ENCODE measurements around the gene SSX2IP. TPM values are rescaled to one million over a fixed set of nuclear protein-coding genes. Genes with fewer than 3 reads are reported as not detected.
A peak's percentile ranks its signal among the peaks of the same experiment; 100 is the strongest.

SSX2IP gene
- total RNA-seq, 1 experiment from 2014 or later, result 20.8 TPM

DNA sequence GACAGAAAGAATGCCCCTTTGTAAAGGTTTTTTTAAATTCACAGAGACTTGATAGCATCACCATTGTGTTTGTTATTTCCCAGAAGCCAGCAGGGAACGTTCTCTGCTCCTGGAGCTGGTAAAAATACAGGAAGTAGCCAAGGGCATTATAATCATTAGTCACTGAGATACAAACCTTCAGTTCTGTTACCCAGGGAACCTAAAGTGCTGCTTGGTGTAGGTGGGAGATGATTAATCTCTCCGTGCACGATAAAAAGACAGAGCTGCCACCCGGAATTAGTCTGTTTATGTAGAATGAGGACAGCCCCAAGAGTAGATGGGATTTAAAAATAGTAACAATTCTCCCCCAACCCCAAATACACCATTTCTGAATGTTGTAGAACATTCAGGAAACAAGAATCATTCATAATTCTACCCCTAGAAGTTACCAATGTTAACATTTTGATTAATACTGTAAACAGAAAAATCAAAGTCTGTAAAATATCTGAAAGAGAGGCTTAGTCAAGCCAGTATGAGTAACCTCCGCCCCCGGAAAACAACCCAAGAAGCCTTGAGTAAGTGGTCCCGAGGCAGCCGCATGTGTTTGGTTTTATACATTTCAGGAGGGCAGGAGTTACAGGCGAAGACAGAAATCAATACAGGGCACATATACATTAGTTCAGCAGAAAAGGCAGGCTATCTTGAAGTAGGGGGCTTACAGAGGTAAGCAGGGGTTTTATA is 70.7 kb downstream of the SSX2IP start:
- Mint-ChIP-seq H3K27ac (no peak overlapping the region), H3K9me3 (peaks cover 7% of the 10 kb centered on the region), H3K27me3 (ENCODE audit: low read depth) (peaks cover 2% of the 10 kb centered on the region; the same call in 1 of the 2 replicates), H3K36me3 (peaks cover 5% of the 10 kb centered on the region), H3K4me3 (peak overlapping the region; percentile 40), H3K4me1 (peaks cover 21% of the 10 kb centered on the region)
- no peak for DNase-seq (ENCODE audit: low spot score)
- ChIA-PET POLR2A (no interaction called here), CTCF (interaction anchor here (0.8 to 2.5 kb wide), 12 partner anchors 12 to 329 kb away, joined by 3 to 15 read pairs (median 3); partner anchors contain the start of genes GNG5 and SPATA1)
- no peak for ATAC-seq
- TF ChIP-seq, protein P1, sequence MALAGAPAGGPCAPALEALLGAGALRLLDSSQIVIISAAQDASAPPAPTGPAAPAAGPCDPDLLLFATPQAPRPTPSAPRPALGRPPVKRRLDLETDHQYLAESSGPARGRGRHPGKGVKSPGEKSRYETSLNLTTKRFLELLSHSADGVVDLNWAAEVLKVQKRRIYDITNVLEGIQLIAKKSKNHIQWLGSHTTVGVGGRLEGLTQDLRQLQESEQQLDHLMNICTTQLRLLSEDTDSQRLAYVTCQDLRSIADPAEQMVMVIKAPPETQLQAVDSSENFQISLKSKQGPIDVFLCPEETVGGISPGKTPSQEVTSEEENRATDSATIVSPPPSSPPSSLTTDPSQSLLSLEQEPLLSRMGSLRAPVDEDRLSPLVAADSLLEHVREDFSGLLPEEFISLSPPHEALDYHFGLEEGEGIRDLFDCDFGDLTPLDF (CRISPR knock-in tag; IDR thresholded peaks at IDR 0.05), result no peak
- TF ChIP-seq ETV6 (CRISPR knock-in tag; IDR thresholded peaks at IDR 0.05), result no peak
- TF ChIP-seq, protein P2, sequence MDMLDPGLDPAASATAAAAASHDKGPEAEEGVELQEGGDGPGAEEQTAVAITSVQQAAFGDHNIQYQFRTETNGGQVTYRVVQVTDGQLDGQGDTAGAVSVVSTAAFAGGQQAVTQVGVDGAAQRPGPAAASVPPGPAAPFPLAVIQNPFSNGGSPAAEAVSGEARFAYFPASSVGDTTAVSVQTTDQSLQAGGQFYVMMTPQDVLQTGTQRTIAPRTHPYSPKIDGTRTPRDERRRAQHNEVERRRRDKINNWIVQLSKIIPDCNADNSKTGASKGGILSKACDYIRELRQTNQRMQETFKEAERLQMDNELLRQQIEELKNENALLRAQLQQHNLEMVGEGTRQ (CRISPR knock-in tag; IDR thresholded peaks at IDR 0.05), result no peak
- TF ChIP-seq ATF1 (CRISPR knock-in tag; IDR thresholded peaks at IDR 0.05), result no peak
- TF ChIP-seq, protein P3, sequence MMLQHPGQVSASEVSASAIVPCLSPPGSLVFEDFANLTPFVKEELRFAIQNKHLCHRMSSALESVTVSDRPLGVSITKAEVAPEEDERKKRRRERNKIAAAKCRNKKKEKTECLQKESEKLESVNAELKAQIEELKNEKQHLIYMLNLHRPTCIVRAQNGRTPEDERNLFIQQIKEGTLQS (CRISPR knock-in tag; conservative IDR thresholded peaks at IDR 0.05), result no peak
- TF ChIP-seq, protein P4, sequence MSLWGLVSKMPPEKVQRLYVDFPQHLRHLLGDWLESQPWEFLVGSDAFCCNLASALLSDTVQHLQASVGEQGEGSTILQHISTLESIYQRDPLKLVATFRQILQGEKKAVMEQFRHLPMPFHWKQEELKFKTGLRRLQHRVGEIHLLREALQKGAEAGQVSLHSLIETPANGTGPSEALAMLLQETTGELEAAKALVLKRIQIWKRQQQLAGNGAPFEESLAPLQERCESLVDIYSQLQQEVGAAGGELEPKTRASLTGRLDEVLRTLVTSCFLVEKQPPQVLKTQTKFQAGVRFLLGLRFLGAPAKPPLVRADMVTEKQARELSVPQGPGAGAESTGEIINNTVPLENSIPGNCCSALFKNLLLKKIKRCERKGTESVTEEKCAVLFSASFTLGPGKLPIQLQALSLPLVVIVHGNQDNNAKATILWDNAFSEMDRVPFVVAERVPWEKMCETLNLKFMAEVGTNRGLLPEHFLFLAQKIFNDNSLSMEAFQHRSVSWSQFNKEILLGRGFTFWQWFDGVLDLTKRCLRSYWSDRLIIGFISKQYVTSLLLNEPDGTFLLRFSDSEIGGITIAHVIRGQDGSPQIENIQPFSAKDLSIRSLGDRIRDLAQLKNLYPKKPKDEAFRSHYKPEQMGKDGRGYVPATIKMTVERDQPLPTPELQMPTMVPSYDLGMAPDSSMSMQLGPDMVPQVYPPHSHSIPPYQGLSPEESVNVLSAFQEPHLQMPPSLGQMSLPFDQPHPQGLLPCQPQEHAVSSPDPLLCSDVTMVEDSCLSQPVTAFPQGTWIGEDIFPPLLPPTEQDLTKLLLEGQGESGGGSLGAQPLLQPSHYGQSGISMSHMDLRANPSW (CRISPR knock-in tag; conservative IDR thresholded peaks at IDR 0.05; ENCODE audit: low read depth), result no peak
- TF ChIP-seq SMAD3 (CRISPR knock-in tag; IDR thresholded peaks at IDR 0.05; ENCODE audit: borderline replicate concordance), result no peak
- no peak for TF ChIP-seq ZNF219 (CRISPR knock-in tag; IDR thresholded peaks at IDR 0.05; ENCODE audit: borderline replicate concordance)
- TF ChIP-seq ZNF121 (CRISPR knock-in tag; IDR thresholded peaks at IDR 0.05), result no peak
- no peak for TF ChIP-seq SOX15 (CRISPR knock-in tag; IDR thresholded peaks at IDR 0.05)
- no peak for TF ChIP-seq NFATC4 (CRISPR knock-in tag; IDR thresholded peaks at IDR 0.05)
- TF ChIP-seq NR2C2 (CRISPR knock-in tag; IDR thresholded peaks at IDR 0.05), result no peak
- TF ChIP-seq KAT7 (CRISPR knock-in tag; IDR thresholded peaks at IDR 0.05; ENCODE audit: borderline replicate concordance), result no peak
- no peak for TF ChIP-seq NFYB (CRISPR knock-in tag; conservative IDR thresholded peaks at IDR 0.05; ENCODE audit: low read depth)
- TF ChIP-seq MXD4 (CRISPR knock-in tag; IDR thresholded peaks at IDR 0.05; ENCODE audit: borderline replicate concordance), result no peak
- TF ChIP-seq RELA (CRISPR knock-in tag; IDR thresholded peaks at IDR 0.05; ENCODE audit: borderline replicate concordance), result no peak

DNA sequence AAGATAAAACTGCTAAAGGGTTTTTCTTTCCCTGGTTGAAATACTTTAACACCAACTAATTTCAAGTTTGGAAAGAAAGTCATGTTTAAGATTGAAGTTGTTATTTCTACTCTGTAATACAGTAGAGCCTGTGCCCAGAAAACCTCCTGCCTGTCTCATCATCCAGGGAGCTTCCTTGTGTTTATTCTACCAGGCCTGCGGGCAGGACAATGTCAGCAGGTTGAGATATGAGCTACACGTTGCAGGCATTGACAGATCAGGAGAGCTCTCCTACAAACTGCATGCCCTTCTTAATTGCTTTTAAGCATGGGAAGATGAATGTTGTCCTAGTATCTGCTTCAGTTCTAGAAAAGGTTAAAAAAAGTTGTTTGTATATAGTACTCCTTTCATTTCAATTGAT is 72.9 kb downstream of the SSX2IP start:
- POLR2A ChIA-PET, result no interaction called here
- Mint-ChIP-seq H3K27me3 (ENCODE audit: low read depth) (peaks cover 5% of the 10 kb centered on the region; the same call in 1 of the 2 replicates), H3K9me3 (peaks cover 27% of the 10 kb centered on the region), H3K4me1 (peaks cover 17% of the 10 kb centered on the region), H3K27ac (no peak overlapping the region), H3K36me3 (peaks cover 22% of the 10 kb centered on the region), H3K4me3 (no peak overlapping the region)
- DNase-seq (ENCODE audit: low spot score) (no peak), ATAC-seq (no peak)
- CTCF ChIA-PET, result interaction anchor here (0.6 kb wide), 1 partner anchor 13 kb away, joined by 3 read pairs; no protein-coding TSS in a partner anchor
- no peak for TF ChIP-seq ZNF219 (CRISPR knock-in tag; IDR thresholded peaks at IDR 0.05; ENCODE audit: borderline replicate concordance)
- TF ChIP-seq, protein P5, sequence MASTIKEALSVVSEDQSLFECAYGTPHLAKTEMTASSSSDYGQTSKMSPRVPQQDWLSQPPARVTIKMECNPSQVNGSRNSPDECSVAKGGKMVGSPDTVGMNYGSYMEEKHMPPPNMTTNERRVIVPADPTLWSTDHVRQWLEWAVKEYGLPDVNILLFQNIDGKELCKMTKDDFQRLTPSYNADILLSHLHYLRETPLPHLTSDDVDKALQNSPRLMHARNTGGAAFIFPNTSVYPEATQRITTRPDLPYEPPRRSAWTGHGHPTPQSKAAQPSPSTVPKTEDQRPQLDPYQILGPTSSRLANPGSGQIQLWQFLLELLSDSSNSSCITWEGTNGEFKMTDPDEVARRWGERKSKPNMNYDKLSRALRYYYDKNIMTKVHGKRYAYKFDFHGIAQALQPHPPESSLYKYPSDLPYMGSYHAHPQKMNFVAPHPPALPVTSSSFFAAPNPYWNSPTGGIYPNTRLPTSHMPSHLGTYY (CRISPR knock-in tag; IDR thresholded peaks at IDR 0.05), result no peak
- no peak for TF ChIP-seq CBFB (CRISPR knock-in tag; IDR thresholded peaks at IDR 0.05; ENCODE audit: low read depth)
- TF ChIP-seq, protein P6, sequence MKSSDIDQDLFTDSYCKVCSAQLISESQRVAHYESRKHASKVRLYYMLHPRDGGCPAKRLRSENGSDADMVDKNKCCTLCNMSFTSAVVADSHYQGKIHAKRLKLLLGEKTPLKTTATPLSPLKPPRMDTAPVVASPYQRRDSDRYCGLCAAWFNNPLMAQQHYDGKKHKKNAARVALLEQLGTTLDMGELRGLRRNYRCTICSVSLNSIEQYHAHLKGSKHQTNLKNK (CRISPR knock-in tag; IDR thresholded peaks at IDR 0.05), result no peak
- no peak for TF ChIP-seq SMAD3 (CRISPR knock-in tag; IDR thresholded peaks at IDR 0.05; ENCODE audit: borderline replicate concordance)
- TF ChIP-seq, protein P7, sequence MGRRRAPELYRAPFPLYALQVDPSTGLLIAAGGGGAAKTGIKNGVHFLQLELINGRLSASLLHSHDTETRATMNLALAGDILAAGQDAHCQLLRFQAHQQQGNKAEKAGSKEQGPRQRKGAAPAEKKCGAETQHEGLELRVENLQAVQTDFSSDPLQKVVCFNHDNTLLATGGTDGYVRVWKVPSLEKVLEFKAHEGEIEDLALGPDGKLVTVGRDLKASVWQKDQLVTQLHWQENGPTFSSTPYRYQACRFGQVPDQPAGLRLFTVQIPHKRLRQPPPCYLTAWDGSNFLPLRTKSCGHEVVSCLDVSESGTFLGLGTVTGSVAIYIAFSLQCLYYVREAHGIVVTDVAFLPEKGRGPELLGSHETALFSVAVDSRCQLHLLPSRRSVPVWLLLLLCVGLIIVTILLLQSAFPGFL (CRISPR knock-in tag; IDR thresholded peaks at IDR 0.05; ENCODE audit: borderline replicate concordance), result no peak
- TF ChIP-seq TCF7 (CRISPR knock-in tag; IDR thresholded peaks at IDR 0.05; ENCODE audit: low read depth), result no peak
- TF ChIP-seq, protein P8, sequence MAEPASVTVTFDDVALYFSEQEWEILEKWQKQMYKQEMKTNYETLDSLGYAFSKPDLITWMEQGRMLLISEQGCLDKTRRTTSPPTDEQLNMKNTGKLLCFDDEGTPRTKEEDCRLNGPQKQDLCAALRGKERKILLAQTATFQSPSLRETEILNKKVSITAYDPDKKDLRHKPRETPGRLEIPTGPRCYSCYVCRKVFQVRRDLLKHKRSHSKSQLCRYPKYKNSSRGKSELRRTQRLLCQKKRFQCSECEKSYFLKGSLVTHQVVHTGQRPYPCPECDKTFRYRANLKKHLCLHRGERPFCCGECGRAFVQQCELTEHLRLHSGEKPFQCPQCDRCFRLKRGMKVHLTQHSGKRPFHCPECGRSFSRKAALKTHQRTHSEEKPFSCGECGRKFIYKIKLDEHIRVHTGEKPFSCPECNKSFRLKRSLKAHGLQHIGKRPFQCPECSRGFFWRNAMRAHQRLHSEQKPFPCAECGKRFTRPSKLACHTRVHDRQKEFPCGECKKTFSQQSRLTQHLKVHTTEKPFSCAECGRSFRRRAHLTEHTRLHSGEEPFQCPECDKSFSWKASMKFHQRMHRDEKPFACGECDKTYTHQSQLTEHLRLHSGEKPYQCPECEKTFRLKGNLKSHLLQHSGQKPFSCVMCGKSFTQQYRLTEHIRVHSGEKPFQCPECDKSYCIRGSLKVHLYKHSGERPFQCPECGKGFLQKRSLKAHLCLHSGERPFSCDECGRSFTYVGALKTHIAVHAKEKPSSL (CRISPR knock-in tag; conservative IDR thresholded peaks at IDR 0.05), result no peak
- no peak for TF ChIP-seq CREB1 (CRISPR knock-in tag; IDR thresholded peaks at IDR 0.05)
- no peak for TF ChIP-seq ZNF671 (CRISPR knock-in tag; IDR thresholded peaks at IDR 0.05)
